GM21390 (cell line): ENCODE results near the gene EDN2.

Experiments
- ATAC-seq: cut with Tn5 transposase; IDR thresholded peaks from one replicate; pipeline ENCODE4 v1.9.1; 2021; ENCODE audit not compliant: unreplicated experiment

EDN2 gene

DNA sequence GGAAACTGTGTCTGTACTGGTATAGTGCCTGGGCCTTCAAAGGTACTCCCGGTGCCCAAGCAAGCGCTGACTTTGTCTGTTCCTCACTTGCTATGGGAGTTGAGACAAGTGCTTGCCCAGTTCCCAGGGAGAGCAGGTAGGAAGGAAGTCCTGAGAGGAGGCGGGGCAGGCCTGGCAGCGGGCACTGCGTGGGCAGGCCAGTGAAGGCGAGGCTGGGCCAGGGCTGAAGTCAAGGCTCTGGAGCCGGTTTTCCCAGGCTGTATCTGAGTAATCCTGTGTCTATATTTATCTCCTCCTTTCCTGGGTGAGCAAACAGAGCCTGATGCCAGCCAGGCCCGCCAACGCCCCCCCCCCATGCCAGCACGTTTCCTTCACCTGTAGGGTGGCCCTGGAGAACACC is 15.9 kb upstream of the EDN2 start:
- no peak for ATAC-seq

DNA sequence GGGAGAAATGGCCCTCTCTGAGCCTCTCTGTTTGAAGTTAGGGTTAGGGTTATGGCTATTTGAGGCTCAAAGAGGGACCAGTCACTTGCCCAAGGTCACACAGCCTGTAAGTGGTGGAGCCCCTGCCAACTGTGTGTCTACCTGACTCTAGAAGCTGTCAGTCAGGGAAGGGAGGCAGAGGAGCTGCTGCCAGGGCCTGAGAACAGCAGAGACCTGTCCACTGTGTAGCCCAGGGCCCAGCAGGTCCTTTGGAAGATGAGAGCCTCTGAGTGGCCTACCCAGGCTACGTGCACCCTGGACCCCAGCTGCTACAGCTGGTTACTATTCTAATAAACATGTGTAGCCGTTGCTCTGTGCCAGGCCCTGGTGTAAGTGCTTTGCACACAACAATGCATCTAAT is 15.1 kb upstream of the EDN2 start:
- ATAC-seq: no peak

- ATAC-seq: no peak
Measured at GRCh38 chr1:41498804-41499203, 14.3 kb upstream of the EDN2 start.

DNA sequence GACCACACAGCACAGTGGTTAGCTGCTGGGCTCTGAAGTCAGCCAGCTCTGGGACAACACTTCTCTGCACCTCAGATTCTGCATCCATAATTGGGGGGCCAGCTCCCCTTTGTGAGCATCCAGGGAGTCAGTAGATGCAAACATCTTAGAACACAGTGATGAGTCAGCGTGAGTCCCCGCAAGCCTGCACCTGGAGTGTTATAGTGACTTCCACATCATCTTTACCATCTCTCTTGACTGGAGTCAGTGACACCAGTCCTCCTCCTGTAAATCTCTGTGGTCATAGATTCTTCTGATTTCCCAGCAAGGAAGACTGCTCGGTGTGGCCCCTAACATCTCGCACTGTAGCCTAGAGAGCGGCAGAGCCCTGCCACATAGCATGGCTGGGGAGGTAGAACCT is 13.9 kb upstream of the EDN2 start:
- ATAC-seq: no peak

- no peak for ATAC-seq
Measured at GRCh38 chr1:41497461-41498030, 13.1 kb upstream of the EDN2 start.

GRCh38 chr1:41497056-41497440 is 12.6 kb upstream of the EDN2 start:
- ATAC-seq: no peak

DNA sequence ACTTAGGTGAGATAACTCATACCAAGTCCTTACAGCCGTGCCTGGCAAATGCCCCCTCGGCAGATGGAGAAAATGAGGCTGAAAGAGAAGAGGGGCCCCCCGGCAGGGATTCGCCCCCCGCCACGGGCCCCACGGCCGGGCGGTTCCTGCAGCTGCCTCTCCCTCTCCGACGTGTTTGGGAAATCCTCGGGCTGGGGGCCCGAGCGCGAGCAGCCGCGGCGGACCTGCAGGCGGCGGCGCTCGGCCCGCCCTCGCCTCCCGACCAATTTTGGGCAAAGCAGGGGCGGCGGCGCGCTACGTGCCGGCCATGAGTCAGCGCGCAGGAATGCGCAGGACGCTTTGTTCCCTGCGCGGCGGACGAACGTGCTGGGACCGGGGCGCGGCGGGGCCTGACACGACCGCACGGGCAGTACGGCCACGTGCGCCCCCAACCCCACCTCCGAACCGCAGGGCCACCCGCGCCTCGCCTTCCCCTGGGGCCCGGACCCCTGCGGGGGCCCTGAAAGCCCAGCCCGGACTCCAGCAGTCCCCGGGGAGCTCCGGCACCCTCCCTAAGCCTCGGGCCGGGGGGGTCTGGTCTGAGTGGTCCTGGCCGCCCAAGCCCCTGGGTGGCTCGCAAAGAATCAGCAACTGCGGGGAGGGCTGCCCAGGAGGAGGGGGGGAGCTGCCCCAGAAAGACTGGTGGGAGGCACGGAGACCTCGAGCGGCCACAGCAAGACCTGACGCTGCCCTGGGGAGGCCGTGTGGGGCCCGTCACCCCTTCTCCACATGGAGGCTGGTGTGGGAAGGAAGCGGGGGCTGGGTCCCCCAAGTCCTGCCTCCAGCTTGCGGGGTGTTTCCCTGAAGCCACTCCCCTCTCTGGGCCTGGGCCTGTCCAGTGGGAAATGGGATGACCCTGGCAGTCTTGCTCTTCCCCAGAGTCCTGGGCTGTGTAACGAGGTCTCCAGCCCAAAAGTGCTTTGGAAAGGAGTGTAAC is 11.9 kb upstream of the EDN2 start:
- ATAC-seq: no peak

DNA sequence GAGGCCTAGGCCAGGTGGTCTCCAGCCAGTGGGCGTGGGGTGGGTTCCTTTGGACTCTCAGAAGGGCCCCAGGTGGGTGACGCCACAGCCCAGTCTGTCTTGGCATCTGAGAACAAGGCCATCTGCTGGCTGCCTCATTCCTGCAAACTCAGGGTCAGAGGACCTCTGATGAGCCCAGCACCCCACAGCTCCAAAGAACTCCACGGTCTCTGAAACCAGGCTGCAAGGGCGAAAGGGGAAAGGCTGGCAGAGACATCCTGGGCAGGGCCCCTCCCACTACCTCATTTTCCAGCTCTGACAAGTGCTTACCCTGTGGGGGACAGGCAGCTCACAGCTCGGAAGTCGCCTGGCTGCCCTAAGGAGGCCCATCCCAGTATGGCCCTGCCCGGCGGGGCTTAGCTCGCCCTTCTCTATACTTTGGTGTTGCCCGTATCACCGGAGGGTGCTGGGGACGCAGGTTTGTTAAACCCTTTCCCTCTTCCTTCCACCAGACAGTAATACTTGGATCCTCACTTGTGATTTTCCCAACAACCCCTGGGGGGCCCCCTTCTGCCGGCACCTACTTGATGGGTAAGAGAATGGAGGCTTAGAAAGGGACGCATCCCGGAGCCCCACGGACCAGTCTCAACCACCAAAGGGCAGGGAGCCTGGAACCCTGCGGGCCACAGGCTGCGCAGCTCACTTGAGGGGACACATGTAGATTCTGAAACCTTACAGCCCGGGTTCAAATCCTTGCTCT is 10.9 kb upstream of the EDN2 start:
- ATAC-seq: no peak

- ATAC-seq: no peak
Measured at GRCh38 chr1:41494351-41495209, 10.1 kb upstream of the EDN2 start.

DNA sequence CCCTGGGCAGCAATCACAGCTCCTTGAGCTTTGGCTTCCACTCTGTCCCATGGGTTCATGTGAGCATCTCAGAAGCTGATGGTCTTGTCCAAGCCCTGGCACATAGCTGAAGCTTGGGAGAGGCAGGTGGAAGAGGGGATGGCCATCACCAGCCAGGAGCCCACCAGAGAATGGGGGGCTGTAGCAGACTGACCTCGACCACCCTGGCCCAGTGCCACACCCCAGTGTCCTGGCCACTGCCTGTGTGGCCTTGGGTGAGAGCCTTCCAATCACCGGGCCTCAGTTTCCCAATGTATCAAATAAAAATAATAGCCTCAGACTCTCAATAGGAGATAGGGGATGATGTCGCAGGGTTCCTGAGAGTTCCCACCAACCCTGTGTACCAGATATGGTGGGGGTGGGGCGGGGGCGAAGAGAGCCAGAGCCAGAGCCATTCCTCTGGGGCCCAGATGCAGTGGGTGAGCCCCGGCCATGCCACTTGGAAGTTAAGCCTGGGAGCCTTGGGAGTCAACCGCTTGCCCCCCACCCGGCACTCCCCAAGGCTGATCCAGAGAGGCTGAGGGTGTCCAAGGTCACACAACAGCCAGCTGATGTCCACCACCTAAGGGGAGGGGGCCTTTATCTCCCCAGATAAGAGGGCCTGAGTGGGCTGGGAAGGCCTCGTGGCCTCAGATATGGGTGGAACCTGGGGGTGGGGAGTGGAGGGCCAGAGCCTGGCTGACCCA is 9.3 kb upstream of the EDN2 start:
- ATAC-seq: no peak

DNA sequence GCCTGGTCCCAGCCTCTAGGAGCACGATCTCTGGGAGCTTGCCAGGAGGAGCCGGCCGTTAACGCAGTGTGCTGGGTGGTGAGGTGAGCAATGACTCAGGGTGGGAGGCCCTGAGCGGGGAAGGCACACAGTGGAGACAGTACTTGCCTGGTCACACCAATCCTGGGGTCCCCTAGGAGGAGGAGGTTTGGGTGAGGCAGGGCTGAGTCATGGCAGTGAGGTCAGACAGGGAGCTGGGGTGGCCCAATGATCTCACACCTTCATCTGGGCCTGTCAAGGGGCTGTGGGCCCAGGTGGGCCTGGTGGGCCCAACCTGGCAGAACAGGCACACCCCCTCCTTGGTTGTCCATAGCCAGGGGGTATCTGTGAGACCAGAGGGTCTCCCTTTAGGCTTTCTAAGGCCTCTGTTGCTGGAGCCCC is 8.6 kb upstream of the EDN2 start:
- ATAC-seq: no peak

- no peak for ATAC-seq
Measured at GRCh38 chr1:41492341-41492848, 7.9 kb upstream of the EDN2 start.

- ATAC-seq: no peak
Measured at GRCh38 chr1:41490911-41491310, 6.4 kb upstream of the EDN2 start.

GRCh38 chr1:41489561-41489960 is 5.1 kb upstream of the EDN2 start:
- no peak for ATAC-seq

DNA sequence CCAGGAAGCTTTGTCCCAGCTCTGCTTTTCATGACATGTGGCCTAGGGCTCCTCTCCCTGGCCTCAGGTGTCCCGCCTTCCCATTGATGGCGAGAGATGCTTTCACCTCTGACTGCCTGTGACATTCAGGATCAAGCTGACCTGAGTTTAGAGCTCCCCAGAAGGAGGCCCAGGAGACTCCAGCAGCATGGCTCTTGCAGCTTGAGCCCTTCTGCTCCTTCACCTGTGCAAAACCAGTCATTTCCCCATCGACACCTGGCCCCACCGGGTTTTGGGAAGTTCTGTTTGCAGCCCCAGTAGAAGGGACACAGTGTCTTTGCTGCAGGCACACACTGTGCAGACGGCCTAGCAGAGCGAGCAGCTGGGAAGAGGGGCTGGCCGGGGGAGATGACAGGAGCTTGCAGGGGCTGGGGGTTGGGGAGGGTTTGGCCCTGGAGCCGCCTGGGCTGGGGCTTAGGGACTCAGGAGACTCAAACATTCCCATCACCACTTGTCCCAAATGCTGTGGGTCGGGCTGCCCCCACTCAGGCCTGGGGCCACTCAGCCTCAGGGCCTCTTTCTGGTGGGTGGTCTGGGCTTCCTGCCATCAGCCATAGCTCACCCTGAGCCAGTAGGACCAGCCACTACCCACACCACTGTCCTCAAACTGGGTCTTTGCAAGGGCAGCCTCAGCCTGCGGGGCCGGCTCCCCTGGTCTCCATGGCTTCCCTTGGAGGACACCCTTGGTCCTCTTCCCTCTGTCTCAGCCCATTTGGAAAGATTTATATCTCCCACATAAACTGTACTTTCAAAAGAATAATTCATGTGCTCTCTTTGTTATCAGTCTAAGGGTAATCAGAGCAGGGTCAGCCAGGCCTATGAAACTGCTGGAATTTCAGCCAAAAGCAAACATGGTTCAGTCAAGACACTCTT is 3.8 kb upstream of the EDN2 start:
- ATAC-seq: no peak

- no peak for ATAC-seq
Measured at GRCh38 chr1:41487126-41488039, 2.9 kb upstream of the EDN2 start.

DNA sequence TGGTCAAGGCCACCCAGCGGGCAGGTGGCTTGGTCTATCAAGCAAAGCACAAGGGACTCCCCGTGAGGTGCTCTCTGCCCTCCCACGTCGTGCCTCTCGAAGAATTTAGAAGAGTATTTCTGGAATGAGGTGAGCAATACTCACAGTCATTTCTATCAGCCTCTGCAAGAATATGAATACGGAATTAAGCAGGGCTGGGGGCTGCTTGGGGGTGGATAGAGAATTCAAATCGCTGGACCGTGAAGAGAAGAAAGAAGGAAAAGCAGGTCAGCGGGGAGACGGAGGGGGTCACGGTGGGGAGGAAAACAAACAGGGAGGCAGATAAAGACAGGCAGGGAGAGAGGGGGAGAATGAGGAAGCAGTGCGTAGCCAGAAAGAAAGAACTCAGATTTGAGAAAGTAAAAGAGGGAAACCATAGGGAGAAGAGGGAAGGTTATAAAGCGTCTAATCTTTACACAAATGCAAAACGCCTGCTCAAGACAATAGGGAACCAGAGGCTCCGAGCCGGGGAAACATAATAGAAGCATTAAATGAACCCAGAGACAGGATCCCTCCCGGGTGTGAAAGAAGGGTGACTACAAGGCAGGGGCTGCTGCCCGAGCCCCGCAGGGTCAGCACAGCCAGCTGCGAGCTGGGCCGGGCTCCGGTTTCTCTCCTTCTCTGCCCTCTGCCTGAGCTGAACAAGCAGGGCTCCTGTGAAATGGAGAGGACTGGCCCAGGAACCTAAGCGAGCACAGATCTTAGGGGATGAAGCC is 2.1 kb upstream of the EDN2 start:
- no peak for ATAC-seq
